ENCODE results near the gene FCN3.
"Not testable (repeated sequence)": the region's sequence is repeated elsewhere in the genome, so short reads cannot be mapped to it uniquely, and the experiment has no call there.

The FCN3 gene

DNA sequence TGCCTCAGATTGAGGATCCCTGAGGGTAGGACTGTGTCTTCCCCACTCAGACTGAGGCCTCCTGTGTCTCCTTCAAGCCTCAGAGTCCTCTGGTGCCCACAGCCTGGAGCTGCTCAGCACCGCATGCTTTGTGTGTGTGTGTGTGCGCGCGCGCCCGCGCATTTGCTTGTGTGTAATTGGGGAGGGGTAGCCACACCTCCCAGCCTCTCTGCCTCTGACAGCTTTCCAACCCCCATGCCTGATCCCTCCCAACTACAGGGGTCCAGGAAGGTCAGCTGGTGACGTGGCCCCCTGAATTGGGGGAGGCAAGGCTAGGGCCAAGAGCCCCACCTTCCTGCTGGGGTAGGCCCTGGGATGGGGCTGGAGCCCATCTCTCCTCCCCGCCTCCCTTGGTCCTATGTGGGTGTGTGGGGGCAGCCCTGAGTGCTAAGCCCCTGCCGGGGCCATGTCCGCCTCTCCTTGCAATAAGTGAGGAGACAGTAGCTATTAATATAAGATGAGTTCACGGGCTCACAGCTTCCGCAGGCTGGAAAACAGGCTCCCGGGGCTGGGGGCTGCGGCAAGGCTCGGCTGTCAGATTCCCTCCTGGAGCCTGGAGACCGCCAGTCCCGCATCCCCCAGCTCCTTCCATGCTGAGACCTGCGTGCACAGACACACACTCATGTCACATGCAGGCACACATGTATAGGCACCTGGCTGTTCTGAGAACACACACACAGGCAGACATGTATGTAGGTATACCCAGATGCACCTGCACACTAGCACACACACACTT is 24.8 kb upstream of the FCN3 start:
- no peak for DNase-seq (ENCODE audit: low read depth in 4 of 4, low spot score in 1 of 4)

DNA sequence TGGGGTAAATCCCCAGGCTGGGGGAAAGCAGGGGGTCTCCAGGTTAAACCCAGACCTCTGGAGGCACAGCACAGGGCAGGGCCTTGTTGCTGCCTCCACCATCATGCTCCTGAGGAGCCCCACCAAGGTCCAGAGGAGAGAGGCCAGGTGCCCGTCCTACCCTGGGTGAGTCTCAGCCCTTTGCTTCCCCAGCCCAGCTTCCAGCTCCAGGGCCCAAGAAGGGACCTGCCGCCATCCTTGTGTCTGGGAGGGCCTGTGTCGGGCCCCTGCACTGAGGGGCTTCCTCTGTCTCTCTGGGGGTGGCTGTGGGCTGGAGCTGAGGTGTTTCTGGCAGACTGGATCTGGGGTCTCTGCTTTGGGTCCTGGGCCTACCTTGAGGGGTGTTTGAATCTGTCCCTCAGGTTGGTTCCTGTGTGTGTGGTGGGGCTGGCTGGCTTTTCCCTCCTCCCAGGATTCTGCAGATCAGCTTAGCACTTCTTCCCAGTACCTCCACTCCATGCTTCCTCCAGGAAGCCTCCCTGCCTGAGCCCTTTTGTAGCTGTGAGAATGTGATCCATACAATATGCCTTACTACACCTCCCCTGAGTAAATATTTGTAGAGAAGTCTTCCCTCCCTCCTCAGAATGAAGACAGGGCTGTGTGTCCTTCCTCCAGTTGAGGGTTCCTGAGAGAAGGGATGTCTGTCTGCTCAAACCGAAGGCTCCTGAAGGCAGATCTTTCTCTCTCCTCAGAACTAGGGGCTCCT is 24.0 kb upstream of the FCN3 start:
- no peak for DNase-seq (ENCODE audit: low read depth in 4 of 4, low spot score in 1 of 4)

DNA sequence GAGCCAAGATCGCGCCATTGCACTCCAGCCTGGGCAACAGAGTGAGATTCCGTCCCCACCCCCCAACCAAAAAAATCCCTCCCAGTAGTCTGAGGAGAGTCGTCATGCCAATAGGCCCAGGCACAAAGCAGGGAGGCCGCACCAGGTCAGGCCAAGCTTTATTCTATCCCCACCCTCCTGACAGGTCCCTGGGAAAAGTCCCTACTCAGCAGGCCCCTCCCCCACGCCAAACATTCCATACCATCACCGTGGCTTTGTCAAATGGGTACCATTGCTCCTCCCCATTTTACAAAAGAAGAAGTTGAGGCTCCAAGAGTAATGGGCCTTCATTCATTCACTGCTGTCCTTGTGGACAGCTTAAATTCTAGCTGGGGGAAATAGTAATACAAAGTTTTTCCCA is 23.1 kb upstream of the FCN3 start:
- no peak for DNase-seq (ENCODE audit: low read depth in 4 of 4, low spot score in 1 of 4)

DNA sequence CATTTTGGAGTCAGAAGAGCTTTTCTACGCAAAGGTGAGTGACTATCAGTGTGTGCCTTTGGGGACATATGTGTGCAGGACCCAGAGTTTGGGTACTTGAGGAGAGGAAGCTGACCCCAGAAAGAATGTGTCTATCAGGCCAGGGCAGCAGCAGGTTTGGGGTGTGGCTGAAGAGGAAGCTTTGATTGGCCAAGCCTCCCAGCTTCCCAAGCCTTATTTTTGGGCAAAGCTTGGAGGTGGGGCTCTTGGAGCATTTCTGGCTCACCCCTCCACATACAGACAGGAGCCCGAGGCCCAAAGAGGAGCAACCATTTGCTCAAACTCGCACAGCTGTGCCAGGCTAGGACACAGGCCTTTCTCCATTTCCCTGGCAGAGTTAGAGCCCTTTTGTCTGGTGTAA is 22.5 kb upstream of the FCN3 start:
- no peak for DNase-seq (ENCODE audit: low read depth in 4 of 4, low spot score in 1 of 4)

DNA sequence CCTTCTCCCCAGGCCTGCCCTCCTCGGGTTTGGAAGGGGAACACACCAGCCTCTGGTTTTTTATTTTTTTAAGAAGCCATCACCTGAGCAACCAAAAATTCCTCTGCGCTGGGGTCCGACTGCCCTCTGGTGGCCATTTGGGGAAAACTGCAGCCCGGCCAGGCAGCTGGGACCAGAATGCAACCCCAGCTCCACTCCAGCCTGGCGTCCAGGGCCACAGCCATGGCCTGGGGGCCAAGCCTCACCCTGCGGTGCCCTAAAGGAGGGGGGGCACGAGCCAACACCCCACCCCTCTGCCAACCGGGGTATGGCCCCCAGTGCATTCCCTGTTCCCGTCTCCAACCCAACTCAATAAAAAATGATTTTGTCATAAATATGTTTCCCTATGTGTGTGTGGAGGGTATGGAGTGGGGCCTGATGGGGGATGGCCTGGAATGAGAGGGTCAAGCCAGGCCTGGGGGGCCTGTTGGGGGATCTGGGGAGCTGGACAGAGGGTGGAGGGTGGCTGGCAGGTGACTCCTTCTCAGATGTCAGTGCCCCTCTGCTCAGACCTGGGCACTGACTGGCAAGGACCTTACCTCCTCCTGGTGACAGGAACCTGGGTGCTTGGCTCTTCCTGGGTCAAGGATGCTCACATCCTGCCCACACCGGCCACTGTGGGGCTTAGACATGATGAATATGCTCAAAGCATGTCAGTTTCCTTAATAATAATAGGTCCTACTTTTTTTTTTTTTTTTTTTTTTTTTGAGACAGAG is 21.0 kb upstream of the FCN3 start:
- peak; percentile 47 to 62 (median 56) for DNase-seq (ENCODE audit: low read depth in 4 of 4, low spot score in 1 of 4)

DNA sequence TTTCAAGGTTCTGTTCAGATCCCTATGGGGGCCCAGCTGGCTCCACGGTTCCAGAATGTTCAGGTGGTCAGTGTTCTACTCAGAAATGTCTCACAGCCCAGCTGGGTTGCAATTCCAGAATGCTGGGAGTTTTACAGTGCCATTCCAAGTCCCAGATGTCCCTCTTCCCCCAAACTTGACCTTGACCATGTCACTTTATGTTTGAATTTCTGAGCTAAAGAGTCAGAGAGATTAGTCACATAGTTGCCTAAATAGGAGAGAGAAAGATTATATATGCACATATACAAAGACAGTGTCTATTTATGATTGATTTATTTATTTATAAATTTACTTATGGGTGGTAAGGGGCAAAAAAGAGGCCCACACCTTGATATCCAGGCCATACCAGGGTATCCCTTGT is 20.3 kb upstream of the FCN3 start:
- no peak for DNase-seq (ENCODE audit: low read depth in 4 of 4, low spot score in 1 of 4)

DNA sequence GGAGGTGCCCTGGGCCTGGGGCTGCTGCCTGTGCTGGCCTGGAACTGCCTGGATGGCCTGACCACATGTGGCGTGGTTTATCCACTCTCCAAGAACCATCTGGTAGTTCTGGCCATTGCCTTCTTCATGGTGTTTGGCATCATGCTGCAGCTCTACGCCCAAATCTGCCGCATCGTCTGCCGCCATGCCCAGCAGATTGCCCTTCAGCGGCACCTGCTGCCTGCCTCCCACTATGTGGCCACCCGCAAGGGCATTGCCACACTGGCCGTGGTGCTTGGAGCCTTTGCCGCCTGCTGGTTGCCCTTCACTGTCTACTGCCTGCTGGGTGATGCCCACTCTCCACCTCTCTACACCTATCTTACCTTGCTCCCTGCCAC is 19.6 kb upstream of the FCN3 start:
- no peak for DNase-seq (ENCODE audit: low read depth in 4 of 4, low spot score in 1 of 4)

DNA sequence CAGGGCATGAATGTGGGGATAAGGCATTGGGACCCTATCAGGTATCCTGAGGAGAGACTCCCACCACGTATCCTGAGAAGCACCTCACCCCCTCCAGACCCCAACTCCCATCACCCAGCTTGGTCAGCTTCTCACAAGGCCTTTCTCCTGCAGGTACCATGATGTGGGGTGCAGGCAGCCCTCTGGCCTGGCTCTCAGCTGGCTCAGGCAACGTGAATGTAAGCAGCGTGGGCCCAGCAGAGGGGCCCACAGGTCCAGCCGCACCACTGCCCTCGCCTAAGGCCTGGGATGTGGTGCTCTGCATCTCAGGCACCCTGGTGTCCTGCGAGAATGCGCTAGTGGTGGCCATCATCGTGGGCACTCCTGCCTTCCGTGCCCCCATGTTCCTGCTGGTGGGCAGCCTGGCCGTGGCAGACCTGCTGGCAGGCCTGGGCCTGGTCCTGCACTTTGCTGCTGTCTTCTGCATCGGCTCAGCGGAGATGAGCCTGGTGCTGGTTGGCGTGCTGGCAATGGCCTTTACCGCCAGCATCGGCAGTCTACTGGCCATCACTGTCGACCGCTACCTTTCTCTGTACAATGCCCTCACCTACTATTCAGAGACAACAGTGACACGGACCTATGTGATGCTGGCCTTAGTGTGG is 19.1 kb upstream of the FCN3 start:
- no peak for DNase-seq (ENCODE audit: low read depth in 4 of 4, low spot score in 1 of 4)

DNA sequence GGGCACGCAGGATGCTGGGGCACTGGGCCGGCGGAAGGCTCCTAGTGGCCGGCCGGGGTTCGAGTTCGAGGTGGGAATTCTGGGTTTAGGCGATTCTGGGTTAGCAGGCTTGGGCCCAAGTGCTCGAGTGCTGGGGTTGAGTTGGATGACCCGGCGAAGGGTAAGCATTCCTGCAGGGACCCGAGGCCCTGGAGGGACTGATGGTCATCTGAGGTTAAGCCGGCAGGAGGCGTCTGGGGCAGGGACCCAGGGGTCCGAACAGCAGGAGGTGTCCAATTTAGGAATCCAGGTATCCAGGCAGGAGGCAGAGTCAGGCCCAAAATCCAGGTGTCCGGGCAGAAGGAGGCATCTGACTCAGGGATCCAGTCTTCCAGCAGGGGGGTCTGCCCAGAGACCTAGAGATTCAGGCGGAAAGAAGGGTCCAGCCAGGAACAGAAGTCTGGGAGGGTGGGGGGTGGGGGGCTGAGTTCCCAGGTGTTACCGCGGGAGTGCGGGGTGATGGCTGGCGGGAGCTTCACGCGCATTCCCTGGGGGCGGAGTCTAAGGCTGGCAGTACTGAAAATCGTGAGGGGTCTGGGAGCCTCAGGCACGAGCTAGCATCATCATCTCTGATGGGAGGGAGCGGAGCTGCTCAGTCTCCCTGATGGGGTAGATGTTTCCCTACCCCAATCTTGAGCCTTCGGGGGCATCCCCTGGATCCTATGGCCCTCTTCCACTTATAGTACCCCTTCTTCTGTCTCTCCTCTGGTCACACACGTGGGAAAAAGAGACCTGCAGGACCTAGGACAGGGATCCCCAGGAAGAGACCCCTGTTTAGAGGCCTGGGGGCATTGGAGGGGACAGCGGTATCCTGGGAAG is 18.4 kb upstream of the FCN3 start:
- DNase-seq (ENCODE audit: low read depth in 4 of 4, low spot score in 1 of 4) = no peak

DNA sequence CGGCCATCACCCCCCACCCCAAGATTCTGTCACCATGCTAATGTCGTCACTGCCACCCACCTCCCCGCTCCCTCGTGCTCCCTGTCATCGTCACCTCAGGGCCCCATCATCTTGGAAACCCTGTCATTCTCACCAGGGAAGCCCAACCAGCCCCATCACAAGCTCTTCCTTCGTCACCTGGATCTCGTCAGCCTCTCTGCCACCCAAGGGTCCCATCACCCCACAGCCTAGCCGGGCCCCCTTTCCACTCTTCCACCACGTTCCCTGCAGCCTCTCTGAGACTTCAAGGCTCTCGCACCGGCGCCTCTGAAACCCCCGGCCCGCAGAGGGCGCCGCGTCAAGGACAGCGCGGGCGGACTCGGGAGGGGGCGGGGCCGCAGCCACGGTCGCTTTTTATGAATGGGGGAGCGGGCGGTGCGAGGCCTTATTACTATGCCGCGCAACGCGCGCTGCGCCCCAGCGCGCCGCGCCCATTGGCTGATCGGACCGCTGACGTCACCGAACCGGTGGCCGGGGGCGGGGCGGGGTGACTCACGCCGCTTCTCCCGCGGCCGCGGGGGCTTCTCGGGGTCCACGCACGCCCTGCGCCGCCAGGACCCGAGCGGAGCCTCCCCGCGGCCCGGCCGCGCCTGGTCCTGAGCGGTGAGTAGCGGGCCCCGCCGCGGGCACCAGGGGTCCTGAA is 17.6 kb upstream of the FCN3 start, which contains the start of gene GPR3:
Gene GPR3 (plus strand): TSS at position 527 of the 682 bp plus-strand sequence. CDS start 1,177 bp downstream, outside the sequence.
- DNase-seq (ENCODE audit: low read depth in 4 of 4, low spot score in 1 of 4) = peak; percentile 77 to 93 (median 92)

DNA sequence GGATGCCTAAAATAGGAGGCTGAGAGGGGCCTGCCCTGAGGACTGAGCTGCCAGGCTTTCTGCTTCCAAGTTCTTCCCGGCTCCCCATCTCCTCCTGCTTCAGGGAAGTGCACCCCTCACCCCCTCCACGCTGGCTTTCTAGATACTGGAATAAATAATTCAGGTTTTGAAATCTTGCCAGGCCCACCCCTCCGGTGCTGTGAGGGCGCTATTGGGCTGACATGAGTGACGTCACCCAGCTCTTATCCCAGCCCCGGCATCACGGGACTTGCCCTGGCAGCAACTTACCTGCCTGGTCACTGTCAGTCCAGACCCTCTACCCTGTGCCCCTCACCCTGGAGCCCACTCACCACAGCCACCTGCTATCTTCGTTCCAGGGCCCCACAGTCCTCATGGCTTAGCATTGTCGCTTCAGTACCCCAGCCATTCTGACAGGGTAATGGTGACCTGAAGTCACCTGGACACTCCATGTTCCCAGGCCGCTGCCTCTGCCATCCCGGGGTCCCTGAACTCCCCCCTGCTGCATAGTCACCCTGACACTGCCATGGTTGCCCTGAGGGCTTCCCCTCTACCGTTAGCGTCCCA is 17.0 kb upstream of the FCN3 start:
- DNase-seq (ENCODE audit: low read depth in 4 of 4, low spot score in 1 of 4) = peak in 1 of 4 experiments; percentile 14

DNA sequence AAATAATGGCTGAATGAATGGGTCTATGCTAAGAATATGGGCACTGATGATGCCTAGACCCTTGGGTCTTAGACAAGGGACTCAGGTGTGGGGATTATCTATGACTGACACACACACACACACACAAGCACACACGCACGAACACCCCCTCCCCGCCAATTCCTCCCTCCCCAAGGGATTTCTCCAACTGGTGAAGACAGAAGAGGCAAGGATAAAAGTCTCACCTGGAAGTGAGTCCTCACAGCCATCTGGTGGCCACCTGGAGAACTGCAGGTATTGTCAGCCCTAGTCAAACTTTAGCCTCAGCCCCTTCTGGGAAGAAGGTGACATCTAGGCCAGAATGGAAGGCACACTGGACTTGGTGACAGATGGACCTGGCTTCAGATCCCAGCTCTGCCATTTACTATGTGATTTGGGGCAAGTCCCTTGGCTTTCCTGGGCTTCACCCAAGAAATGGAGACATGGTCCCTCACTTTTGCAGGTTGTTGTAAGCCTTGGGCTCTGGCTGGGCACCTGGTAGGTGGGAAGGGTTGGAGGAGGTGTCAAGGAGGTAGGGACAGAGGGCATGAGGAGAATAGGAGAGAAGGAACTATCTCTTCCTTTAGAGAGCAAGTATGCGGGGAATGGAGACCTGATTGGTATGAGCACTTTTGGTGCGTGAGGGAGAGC is 13.8 kb upstream of the FCN3 start:
- DNase-seq (ENCODE audit: low read depth in 4 of 4, low spot score in 1 of 4) = peak; percentile 49 to 69 (median 60)

DNA sequence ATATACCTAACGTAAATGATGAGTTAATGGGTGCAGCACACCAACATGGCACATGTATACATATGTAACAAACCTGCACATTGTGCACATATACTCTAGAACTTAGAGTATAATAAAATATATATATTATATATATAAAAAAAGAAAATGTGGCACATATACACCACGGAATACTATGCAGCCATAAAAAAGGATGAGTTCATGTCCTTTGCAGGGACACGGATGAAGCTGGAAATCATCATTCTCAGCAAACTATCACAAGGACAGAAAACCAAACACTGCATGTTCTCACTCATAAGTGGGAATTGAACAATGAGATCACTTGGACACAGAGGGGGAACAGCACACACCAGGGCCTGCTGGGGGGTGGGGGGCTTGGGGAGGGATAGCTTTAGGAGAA is 10.2 kb upstream of the FCN3 start:
- DNase-seq (ENCODE audit: low read depth in 4 of 4, low spot score in 1 of 4) = not testable (repeated sequence)

DNA sequence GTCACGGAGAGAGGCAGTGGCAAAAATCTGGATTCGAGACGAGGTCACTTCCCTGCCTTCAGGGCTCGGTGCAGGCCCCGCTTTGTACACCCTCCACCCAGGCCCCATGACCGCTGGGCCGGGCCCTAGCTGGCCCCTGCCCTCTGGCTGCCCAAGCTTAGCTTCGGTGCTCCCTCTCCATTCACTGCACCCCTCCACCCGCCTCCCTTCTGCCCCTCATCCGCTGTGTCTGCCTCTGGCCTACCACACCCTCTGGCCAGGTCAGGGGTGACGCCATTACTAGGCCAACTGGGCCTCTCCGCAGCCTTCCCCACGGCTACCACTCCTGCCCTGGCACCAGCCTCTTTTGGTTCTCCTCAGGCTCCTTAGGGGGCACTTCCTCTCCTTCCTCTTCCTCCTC is 9.0 kb upstream of the FCN3 start:
- DNase-seq (ENCODE audit: low read depth in 4 of 4, low spot score in 1 of 4) = no peak

DNA sequence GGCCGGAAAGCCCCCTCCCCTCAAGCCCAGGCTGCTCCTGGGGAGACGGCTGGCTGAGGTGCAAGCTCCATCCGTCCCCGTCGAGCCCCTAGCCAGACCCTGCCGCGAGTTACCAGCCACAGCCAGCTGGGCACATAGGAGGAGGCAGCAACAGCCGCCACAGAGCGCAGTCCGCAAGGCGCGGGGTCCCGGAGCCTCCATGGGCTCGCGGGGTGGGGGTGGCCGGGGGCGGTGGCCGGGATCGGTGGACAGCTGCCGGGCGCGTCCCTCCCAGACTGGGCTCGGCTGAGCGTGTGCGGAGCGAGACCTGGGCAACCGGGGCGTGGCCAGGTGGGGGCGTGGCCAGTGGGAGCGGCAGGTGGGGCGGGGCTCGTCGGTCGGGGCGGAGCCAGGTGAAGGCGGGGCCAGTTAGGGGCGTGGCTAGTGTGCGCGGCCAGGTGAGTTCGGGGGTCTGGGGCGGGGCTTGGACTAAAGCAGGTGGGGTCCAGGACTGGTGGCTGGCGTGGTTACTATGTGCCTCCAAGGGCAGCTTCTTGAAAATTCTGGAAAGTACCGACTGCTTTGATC is 8.5 kb upstream of the FCN3 start, which contains the start of gene CD164L2:
Gene CD164L2 (minus strand): TSS at position 295 of the 567 bp plus-strand sequence. CDS start 94 bp downstream, at position 201.
- peak in 1 of 4 experiments; percentile 28 for DNase-seq (ENCODE audit: low read depth in 4 of 4, low spot score in 1 of 4)

DNA sequence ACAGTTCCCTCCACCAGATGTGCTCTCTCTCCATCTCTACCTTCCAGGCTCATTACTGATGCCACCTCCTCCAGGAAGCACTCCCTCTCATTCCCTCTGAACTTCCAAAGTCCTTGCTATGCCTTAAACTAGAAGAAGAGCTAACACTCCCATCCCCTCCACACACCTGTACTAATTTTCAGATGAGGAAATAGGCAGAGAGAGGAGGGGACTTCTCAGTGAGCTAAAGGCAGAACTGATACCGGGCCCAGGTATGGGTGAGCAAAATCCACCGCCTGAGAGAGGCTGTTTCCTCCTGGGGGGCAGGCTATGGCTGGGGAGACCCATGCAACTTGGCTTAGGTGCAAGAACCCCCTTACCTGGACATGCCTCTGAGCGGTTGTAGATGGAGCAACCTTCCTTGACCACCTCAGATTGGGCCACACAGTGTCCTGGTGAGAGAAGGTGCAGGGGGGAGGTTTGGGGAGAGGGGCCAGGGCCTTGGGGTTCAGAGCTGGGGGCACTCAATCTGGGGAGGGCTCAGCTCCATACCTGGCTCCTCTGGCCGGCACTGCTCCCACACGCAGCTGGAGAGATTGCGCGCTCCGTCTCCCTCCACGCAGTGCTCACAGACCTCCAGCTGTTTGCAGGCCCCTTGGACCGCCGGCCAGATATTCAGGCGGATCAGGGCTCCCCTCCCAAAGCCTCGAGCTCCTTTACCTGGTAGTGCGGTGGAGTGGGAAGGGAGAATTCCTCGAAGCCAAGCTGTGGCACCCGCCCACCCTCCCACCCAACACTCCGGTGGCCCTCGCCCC is 7.5 kb upstream of the FCN3 start:
- DNase-seq (ENCODE audit: low read depth in 4 of 4, low spot score in 1 of 4) = no peak
